Stimulated activated CD4-positive, alpha-beta T cell treated with anti-CD3 and anti-CD28 coated beads, TNF-alpha, amount 100 ng/mL, for 24 hours (primary cell): ENCODE results near the gene HOXD10.

ENCODE experiments used
- DNase-seq, 3 experiments: peaks; one replicate each; pipeline ENCODE4 v3.0.0-alpha.2; 2020; ENCODE audit warnings: low read depth in 3 of 3

HOXD10 gene

GRCh38 chr2:176151442-176152287 is 35.1 kb downstream of the HOXD10 start, which contains the start of gene HOXD4:
TSS of gene HOXD4 (plus strand) at chr2:176151550. CDS start at chr2:176151634, 84 bp downstream.
- DNase-seq: no peak

- DNase-seq: no peak
Measured at GRCh38 chr2:176152350-176153181, 36.0 kb downstream of the HOXD10 start.

DNA sequence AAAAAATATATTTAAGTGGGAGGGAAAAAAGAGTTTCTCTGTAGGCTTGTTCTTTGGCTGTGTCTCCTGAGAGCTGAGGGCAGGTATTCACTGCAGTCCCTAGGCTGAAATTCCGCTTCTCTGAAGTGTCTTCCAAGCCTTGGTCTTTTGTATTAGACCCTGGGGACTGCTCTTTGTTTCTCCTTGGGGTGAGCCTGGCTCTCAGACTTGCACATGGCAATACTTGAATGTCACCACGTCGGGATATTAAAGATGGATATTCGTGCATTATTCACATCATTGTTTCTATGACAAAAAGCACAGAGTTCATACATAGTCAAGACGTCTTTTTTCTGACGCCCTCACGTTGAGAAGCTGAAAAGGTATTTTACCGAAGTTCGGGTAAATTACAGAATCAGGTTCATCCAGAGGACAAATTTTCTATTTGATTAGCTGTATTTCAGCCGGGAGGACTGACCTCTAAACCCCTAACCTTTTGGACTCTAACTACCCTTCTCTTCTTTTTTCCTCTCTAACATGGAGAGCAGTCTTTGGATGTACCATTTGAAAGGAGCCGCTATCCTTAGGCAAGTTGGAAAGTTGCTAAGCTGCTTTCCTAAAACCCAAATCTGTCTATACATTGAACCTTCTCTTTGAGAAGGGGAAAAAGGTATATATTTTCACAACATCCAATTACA is 38.1 kb downstream of the HOXD10 start:
- no peak for DNase-seq

GRCh38 chr2:176155356-176156044 is 38.9 kb downstream of the HOXD10 start:
- DNase-seq: no peak

DNA sequence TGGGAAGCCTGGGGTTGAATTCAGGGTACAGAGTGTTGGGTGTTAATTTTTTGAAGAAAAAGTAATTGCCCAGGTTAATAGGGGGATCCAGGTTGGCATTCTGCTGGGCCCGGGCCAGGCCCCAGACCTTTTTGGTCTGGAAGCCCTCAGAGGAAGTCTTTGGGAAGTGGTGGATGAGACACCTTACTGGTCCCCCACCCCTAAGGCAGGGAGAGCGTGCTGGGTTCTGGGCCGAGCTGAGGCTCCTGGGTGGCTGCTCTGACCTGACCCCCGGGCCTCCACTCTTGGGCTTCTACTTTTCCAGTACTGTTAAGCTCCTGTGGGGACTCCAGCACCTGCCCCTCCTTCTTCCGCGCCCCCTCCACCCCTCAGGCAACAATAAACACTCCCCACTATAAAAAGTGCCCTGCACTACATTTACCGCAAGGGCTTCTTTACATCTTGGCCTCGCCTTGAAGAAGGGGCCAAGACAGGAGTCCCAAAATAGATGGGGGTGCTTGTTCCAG is 39.8 kb downstream of the HOXD10 start:
- DNase-seq: no peak

DNA sequence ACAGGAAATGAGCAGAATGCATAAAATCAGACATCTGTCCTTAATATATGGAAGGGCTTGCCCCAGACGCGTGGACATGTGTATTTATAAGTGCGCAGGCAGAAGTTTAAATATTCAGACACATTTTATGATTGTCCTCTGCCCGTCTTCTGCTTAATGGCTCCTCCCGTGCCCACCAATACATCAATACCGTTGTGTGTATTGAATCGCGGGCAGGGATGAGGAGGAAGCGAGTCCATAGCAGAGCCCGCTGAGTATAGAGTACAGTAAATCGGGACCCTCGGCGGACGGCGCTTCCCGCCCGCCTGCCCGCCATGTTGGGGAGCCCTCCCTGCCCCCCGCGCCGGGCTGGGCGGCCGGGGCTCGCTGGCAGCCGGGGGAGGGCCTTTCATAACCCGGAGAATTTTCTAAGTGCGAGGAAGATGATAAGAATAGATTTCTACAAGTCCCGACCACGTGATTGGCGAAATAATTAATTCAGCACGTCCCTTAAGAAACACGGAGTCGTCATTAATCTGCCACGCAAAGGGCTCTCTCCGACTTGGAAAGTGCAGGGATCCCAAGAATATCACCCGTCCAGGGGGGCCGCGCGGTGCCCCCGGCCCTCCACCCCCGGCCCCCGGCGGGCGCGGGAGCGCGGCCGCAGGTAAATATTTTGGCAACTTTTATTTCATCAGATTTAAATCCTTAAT is 40.4 kb downstream of the HOXD10 start, which contains the start of gene HOXD3:
Gene HOXD3, plus strand, starts transcription at position 501 of the 692 bp plus-strand sequence. CDS start 11,808 bp downstream, outside the sequence.
- DNase-seq: no peak

DNA sequence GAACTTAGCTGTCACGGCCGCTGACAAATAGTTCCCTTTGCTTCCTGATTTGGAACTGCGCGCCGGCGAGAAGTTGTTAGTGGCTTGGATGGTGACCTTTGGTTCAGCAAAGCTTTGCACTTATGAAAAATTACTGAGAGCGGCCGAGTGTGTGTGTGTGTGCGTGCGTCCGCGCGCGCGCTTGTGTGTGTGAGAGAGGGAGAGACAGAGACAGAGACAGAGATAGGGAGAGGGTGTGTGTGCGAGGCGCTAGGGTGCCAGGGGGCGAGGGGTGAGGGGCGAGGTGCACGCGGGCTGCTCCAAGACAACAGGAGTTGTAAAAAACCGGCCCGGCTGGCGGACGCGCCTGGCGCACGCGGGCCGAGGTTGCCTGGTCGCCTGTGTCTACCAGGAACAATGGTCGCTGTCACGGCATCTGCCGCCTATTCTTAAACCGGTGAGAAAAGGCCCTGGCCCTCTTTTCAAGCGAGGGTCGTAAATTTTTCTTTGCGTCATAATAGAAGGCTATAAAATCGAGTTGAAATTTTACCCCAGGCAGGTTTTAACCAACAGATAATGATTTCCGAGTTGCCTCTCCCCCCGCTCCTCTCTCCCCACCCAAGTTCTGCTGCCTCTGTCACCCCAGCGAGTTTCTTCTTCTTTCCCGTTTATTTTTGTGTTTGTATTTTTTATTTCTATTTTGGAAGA is 41.1 kb downstream of the HOXD10 start:
- DNase-seq: no peak

GRCh38 chr2:176158186-176158591 is 41.6 kb downstream of the HOXD10 start:
- DNase-seq: no peak

DNA sequence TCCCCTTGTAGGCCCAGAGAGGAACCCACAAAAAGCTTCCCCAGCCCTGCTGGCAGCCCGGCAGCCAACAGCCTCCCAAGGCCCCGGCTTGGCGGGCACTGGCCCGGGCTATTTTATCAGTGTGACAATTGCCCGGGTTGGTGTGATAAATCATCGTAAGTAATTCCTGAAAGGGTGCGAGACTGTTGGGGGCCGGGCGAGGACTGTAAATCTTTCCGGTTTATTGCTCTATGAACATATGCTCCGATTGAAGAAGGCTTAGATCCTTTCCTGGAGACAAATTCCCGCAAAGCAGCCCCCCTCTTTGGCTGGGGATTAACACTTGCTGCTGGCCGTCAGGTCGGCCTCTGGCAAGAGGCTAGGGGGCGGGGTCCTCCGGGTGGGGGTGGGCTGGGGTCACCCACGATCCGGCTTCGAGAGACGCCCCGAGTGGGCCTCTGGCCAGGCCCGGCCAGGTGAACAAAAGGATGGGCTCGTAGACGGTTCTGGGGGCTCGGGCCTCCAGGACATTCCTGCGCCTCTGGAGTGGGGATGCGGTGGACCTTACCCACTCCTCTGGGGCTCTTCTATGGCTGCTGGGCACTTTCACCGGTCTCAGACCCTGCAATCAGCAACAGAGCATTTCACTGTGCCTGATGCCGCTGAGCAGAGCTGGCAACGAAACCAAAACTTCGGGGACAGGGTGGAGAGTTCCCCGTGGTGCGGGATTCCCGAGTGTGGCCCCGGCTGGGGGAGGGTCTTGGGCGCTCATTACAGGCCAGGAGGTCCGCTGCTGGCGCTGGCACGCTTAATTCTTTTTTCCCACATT is 42.5 kb downstream of the HOXD10 start:
- DNase-seq: no peak

- no peak for DNase-seq
Measured at GRCh38 chr2:176159663-176160250, 43.2 kb downstream of the HOXD10 start.

DNA sequence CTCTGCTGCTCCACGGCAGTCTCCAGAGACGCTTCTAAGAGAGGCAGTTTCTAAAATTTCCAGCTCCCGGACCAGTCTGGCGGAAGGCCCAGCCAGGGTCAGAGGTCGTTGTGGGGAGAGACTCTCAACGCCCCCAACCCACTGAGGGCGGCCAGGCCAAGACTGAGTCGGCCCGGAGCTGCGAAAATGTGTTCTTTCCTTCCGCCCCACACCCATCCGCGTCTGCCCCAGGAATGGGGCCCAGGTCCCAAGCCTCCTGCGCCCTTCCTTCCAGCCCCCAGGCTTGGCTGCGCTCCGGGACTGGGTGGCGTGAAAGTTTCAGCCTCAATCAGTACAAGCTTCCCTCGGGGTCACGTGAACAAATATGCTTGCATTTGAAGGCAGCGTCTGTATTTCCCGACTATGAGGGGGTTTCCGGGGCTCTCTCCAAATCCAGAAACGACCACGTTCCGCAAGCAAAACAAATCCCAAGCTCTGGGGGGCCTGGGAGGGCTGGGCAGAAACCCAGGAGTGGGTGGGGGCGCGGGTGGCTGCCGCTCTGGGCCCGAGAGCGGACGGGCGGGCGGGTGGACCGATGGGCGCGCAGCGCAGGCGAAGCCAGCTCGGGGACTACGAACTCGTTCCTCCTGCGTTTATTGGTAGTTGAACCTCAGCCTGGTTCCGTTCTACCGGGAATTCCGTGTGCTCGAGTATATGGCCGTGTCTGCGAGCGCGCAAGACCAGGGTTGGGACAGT is 43.8 kb downstream of the HOXD10 start:
- no peak for DNase-seq

- DNase-seq: no peak
Measured at GRCh38 chr2:176160986-176161824, 44.6 kb downstream of the HOXD10 start.

- no peak for DNase-seq
Measured at GRCh38 chr2:176161825-176162626, 45.4 kb downstream of the HOXD10 start.

- DNase-seq: no peak
Measured at GRCh38 chr2:176162911-176163671, 46.5 kb downstream of the HOXD10 start.

- no peak for DNase-seq
Measured at GRCh38 chr2:176163672-176164056, 47.1 kb downstream of the HOXD10 start.

DNA sequence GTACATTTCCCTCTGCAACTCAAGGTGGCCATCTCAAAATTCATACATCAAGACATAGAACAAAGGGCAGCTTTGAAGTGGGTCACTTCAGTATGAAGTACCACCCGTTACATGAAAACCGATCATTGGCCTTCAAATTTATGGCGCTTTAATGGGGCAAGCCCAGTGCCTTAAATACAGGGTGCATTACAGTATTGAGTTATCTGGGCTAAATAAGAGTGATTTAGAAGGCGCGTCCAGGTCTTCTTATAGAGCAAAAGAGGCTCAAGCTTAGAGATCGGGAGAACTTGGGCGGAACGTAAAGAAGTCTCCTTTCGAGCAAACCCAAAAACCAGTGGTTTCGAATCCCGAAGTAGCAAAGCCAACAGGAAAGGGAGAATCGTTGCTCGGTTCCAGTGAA is 47.6 kb downstream of the HOXD10 start:
- no peak for DNase-seq
